HepG2 (cell line): ENCODE data around the gene DUSP9. TPM values are rescaled to one million over a fixed set of nuclear protein-coding genes. Genes with fewer than 3 reads are reported as not detected.

Experiments used
- AGO1 ChIP-seq: fragments of 200-400 bp; formaldehyde crosslinking; IDR thresholded peaks from 2 replicates; pipeline ENCODE4 v1.6.1; 2017; ENCODE audit warnings: mild to moderate bottlenecking, low read depth, low read length, moderate library complexity; ENCODE audit not compliant: poor library complexity, severe bottlenecking
- ARID3A ChIP-seq: IDR thresholded peaks from 2 replicates; pipeline ENCODE4 v1.6.1; 2012; ENCODE audit warnings: low read depth, low read length, improper control_type of control experiment
- HOXD1 ChIP-seq: sonication (generic); formaldehyde crosslinking; IDR thresholded peaks from 2 replicates; pipeline ENCODE4 v1.5.0; 2020; ENCODE audit warnings: missing genetic modification reagents
- IKZF4 ChIP-seq: sonication (generic); formaldehyde crosslinking; IDR thresholded peaks from 2 replicates; pipeline ENCODE4 v1.5.1; 2020; ENCODE audit warnings: borderline replicate concordance, mild to moderate bottlenecking, low read depth, missing genetic modification reagents; ENCODE audit errors: not compliant biosample characterization
- JUND ChIP-seq: sonication (generic); formaldehyde crosslinking; IDR thresholded peaks from 2 replicates; pipeline ENCODE4 v1.8.0; 2022; ENCODE audit warnings: mild to moderate bottlenecking, missing genetic modification reagents
- KLF15 ChIP-seq: sonication (generic); formaldehyde crosslinking; IDR thresholded peaks from 2 replicates; pipeline ENCODE4 v1.8.1; 2023; ENCODE audit warnings: borderline replicate concordance, mild to moderate bottlenecking, inconsistent platforms, missing genetic modification reagents, mixed read lengths
- KLF16 ChIP-seq, 2 experiments: sonication (generic) in 1 of 2; formaldehyde crosslinking in 1 of 2; IDR thresholded peaks; 2 replicates each; pipeline versions ENCODE4 v1.6.1 to v1.8.0; 2016 to 2023; ENCODE audit warnings: missing genetic modification reagents in 2 of 2, missing compliant biosample characterization in 1 of 2
- NFYB ChIP-seq: sonication (generic); formaldehyde crosslinking; IDR thresholded peaks from 2 replicates; pipeline ENCODE4 v1.4.0; 2020; ENCODE audit warnings: missing genetic modification reagents
- POGZ ChIP-seq: sonication (generic); formaldehyde crosslinking; IDR thresholded peaks from 2 replicates; pipeline ENCODE4 v1.4.0; 2020; ENCODE audit warnings: mild to moderate bottlenecking, missing genetic modification reagents
- SNAPC4 ChIP-seq: sonication (generic); formaldehyde crosslinking; IDR thresholded peaks from 2 replicates; pipeline ENCODE4 v1.4.0; 2020; ENCODE audit warnings: mild to moderate bottlenecking, missing genetic modification reagents
- SRF ChIP-seq: IDR thresholded peaks from 2 replicates; pipeline ENCODE4 v1.6.1; 2011; ENCODE audit warnings: mild to moderate bottlenecking, low read depth, low read length, moderate library complexity
- ZFP1 ChIP-seq: IDR thresholded peaks from 2 replicates; pipeline ENCODE4 v1.6.1; 2016
- ZNF24 ChIP-seq: fragments of 450-650 bp; IDR thresholded peaks from 2 replicates; pipeline ENCODE4 v1.6.1; 2017; ENCODE audit warnings: antibody characterized with exemption, mild to moderate bottlenecking
- ZNF616 ChIP-seq: sonication (generic); formaldehyde crosslinking; IDR thresholded peaks from 2 replicates; pipeline ENCODE4 v1.5.0; 2020; ENCODE audit warnings: low read depth, mild to moderate bottlenecking, missing genetic modification reagents
- ZNF652 ChIP-seq: IDR thresholded peaks from 2 replicates; pipeline ENCODE4 v1.6.1; 2016; ENCODE audit warnings: low read depth, borderline replicate concordance
- ZNF768 ChIP-seq: sonication (generic); formaldehyde crosslinking; IDR thresholded peaks from 2 replicates; pipeline ENCODE4 v1.4.0; 2020; ENCODE audit warnings: missing genetic modification reagents
- ZNF781 ChIP-seq: sonication (generic); formaldehyde crosslinking; IDR thresholded peaks from 2 replicates; pipeline ENCODE4 v1.5.1; 2020; ENCODE audit warnings: borderline replicate concordance, mild to moderate bottlenecking, missing genetic modification reagents; ENCODE audit errors: not compliant biosample characterization
- polyA plus RNA-seq, 8 experiments: library from polyadenylated mRNA; depleted of rRNA in 3 of 8; stranded (reverse) in 7 of 8; unstranded in 1 of 8; fragments of >200 nt; fragmentation: Illumina TruSeq in 4 of 8; extraction: Trizol in 4 of 8; gene quantifications; 2 replicates each; pipeline versions ENCODE4 v1.2.1 to v1.2.3, GENCODE V29; 2011 to 2016; ENCODE audit warnings: low read depth in 4 of 8, missing spikeins in 1 of 8, mixed read lengths in 1 of 8; ENCODE audit not compliant: insufficient read depth in 1 of 8
- total RNA-seq, 5 experiments: library from RNA; depleted of rRNA; stranded (reverse); fragments of >200 nt; fragmentation: Illumina TruSeq; extraction: Trizol; gene quantifications; 2 replicates each; pipeline ENCODE4 v1.2.3, GENCODE V29; 2016; ENCODE audit warnings: low read depth in 1 of 5
- TF ChIP-seq, protein P1 (sequence below): sonication (generic); formaldehyde crosslinking; IDR thresholded peaks from 2 replicates; pipeline ENCODE4 v1.4.0; 2020; ENCODE audit warnings: missing genetic modification reagents
- TF ChIP-seq, protein P2 (sequence below): sonication (generic); formaldehyde crosslinking; IDR thresholded peaks from 2 replicates; pipeline ENCODE4 v1.4.0; 2020; ENCODE audit warnings: missing genetic modification reagents
- TF ChIP-seq, protein P3 (sequence below): sonication (generic); formaldehyde crosslinking; IDR thresholded peaks from 2 replicates; pipeline ENCODE4 v1.8.1; 2023; ENCODE audit warnings: mild to moderate bottlenecking, inconsistent platforms, moderate library complexity, missing genetic modification reagents, borderline replicate concordance

DUSP9 gene
- total and polyA plus RNA-seq, 2 of the 13 experiments (the other 11 are each of a cell fraction or from before 2014, with no cell fraction given): 235 to 435 TPM

DNA sequence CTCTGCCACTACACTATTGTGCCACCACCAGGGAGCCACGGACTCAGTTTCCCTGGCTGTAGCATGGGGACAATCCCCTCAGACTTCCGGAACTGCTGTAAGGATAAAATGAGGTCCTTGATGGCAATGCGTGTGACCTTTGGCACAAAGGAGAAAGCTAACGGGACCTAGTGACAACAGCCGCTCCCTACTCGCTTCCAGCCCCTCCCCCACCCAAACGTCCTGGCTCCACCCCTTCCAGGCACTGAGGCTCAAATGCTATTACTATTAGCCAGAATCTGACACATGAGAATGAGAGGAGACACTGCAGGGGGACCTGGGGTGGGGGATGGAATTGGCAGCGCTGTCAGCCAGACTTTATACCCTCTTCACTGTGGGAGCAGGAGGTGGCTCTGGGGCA lies 5.4 kb upstream of the DUSP9 start (continued):
- TF ChIP-seq ARID3A (no peak), ZNF652 (CRISPR knock-in tag) (no peak), AGO1 (no peak), JUND (no peak), SNAPC4 (CRISPR knock-in tag) (no peak), ZNF24 (no peak), ZNF781 (no peak), ZNF616 (CRISPR knock-in tag) (no peak), NFYB (CRISPR knock-in tag) (no peak), POGZ (CRISPR knock-in tag) (no peak), IKZF4 (CRISPR knock-in tag) (no peak), ZFP1 (CRISPR knock-in tag) (no peak), SRF (no peak), ZNF768 (CRISPR knock-in tag) (no peak), KLF16 (CRISPR knock-in tag; IDR thresholded peaks at IDR 0.05) (no peak), HOXD1 (CRISPR knock-in tag) (no peak), KLF15 (CRISPR knock-in tag) (no peak)
- TF ChIP-seq, protein P1, sequence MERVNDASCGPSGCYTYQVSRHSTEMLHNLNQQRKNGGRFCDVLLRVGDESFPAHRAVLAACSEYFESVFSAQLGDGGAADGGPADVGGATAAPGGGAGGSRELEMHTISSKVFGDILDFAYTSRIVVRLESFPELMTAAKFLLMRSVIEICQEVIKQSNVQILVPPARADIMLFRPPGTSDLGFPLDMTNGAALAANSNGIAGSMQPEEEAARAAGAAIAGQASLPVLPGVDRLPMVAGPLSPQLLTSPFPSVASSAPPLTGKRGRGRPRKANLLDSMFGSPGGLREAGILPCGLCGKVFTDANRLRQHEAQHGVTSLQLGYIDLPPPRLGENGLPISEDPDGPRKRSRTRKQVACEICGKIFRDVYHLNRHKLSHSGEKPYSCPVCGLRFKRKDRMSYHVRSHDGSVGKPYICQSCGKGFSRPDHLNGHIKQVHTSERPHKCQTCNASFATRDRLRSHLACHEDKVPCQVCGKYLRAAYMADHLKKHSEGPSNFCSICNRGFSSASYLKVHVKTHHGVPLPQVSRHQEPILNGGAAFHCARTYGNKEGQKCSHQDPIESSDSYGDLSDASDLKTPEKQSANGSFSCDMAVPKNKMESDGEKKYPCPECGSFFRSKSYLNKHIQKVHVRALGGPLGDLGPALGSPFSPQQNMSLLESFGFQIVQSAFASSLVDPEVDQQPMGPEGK (CRISPR knock-in tag): no peak; the same call in 1 of the 2 replicates
- TF ChIP-seq, protein P2, sequence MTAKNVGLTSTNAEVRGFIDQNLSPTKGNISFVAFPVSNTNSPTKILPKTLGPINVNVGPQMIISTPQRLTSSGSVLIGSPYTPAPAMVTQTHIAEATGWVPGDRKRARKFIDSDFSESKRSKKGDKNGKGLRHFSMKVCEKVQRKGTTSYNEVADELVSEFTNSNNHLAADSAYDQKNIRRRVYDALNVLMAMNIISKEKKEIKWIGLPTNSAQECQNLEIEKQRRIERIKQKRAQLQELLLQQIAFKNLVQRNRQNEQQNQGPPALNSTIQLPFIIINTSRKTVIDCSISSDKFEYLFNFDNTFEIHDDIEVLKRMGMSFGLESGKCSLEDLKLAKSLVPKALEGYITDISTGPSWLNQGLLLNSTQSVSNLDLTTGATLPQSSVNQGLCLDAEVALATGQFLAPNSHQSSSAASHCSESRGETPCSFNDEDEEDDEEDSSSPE (CRISPR knock-in tag): no peak
- TF ChIP-seq, protein P3, sequence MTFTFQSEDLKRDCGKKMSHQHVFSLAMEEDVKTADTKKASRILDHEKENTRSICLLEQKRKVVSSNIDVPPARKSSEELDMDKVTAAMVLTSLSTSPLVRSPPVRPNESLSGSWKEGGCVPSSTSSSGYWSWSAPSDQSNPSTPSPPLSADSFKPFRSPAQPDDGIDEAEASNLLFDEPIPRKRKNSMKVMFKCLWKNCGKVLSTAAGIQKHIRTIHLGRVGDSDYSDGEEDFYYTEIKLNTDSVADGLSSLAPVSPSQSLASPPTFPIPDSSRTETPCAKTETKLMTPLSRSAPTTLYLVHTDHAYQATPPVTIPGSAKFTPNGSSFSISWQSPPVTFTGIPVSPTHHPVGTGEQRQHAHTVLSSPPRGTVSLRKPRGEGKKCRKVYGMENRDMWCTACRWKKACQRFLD (CRISPR knock-in tag): no peak
